Right lung (tissue), 5 donors: Measurements from ENCODE around the gene PROX2. TPM values are rescaled to one million over a fixed set of nuclear protein-coding genes. Genes with fewer than 3 reads are reported as not detected.
A peak's percentile ranks its signal among the peaks of the same experiment; 100 is the strongest.

Experiments
- DNase-seq, 2 donors: peaks; one replicate each; pipeline ENCODE4 v3.0.0-alpha.2; 2013
- polyA plus RNA-seq, 5 donors: library from polyadenylated mRNA; unstranded; fragments of 120-200 nt; gene quantifications; one replicate each; pipeline versions ENCODE4 v1.2.1 to v1.2.3, GENCODE V29; 2013; ENCODE audit warnings: inconsistent platforms in 1 of 5, low replicate concordance in 1 of 5; ENCODE audit not compliant: insufficient read length in 5 of 5, insufficient read depth in 1 of 5

Gene PROX2
- polyA plus RNA-seq, 5 donors = 1.7 to 3.2 (median 2.5) TPM

GRCh38 chr14:74909501-74909900 lies 33.6 kb upstream of the PROX2 start:
- DNase-seq = no peak

DNA sequence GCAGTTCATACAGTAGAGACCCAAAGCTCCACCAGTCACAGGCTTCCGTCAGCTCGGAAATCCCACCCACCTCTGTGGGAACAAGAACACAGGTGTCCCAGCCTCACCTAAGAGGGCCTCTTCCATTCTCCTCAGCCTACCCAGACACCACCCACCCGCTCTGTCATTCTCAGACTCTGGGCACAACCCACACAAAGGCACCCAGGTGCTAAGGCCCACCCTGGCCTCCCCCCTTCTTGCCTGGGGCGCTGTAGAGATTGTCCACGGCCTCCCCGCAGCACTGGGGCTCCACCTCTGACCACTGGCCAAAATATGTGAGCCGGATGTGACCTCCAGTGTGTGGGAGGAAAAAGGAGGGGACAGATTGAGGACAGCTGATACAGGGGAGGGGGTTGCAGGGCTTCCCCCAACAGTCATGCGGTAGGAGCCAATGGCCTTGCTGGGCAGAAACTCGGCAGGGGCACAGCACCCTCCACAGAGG lies 33.0 kb upstream of the PROX2 start:
- no peak for DNase-seq

- DNase-seq = no peak
Observed at GRCh38 chr14:74907744-74908143, 31.8 kb upstream of the PROX2 start.

DNA sequence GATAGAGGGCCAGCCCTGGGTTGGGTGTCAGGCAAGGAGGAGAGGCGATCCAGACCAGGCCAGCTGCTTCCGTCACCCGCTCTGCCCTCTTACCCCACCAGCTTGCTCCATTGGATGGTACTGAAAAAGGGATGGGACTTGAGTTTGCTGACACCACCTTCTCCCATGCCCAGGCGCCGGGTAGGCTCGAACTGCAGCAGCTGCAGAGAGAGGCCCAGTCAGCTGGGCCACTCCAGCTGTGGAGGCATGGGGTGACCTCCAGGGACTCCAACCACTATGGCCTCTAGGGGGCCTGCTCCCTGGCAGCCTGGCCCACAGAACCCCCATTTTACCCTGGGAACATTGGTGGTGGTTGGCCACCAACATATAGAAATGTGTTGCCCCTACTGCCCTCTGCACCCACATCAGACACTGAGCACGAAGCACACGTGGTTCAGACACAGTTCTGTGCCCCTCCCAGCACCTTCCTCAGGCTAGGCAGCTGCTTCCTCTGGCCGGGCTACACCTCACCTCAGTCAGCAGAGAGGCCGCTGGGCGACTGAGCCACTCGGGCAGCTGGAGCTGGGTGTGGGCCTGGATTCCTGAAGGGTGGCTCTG lies 31.1 kb upstream of the PROX2 start:
- no peak for DNase-seq

DNA sequence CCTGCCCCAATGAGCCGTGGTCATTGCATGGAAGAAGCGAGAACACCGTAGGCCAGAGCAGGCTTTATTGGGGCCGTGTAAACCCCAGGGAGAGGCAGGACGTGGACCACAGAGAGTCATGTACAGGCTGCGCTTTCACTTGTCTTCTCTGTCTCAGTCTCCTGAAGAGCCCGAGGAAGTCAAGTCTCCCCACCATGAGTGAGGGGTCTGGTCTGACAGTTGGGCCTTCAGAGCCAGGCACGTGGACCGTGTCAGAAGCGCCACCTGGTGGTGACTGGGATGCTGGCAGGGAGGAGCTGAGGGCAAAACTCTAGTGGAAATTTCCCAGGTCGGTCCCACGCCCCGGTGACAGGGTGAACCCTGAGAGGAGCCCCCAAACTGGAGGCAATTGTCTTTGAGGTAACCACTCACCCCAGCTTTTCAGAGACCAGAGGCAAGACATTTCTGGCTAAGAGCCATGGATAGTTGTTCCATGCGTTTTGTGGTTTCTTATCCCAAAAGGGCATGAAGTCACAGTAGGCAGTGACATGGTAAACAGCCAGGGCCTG lies 29.7 kb upstream of the PROX2 start:
- peak in 1 of 2 donors; percentile 38 for DNase-seq

DNA sequence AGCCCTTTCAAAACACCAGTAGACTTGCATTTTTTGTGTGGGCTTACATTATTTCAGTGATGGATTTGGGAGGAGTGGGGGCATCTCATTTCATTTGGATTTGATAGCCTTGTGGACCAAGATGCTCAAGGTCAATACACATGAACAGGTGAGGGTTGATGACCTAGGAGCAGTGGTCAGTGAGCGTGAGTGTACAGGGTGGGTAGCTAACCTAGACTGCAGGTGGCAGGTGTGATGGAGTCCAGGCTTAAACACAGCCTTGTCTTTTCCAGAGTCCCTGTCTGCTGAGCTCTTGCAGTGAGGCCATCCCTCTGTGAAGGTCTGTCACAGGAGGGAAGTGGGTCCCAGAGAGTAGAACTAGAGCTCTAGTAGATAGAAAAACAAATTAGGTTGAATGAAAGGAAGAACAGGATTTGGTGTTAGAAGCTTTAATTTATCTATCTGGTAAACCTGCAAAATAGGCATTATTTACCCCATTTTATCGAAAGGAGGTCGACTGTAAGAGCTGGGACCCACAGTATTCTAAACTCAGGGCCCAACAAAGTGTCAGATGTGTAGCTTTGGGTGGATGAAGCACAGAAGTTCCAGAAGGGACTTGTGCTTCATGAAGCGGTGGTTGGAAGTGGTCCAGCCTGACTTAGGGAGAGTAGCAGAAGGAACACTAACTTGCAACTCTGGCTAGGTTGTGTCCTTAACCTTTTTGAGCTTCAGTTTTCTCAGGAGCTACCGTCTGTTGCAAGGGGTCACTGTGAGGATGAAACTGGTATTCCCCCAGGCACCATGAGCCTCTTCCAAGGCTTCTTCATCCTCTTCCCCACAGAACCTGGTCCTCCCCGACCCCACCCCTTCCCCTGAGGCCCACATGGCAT lies 28.9 kb upstream of the PROX2 start:
- DNase-seq = no peak

- no peak for DNase-seq
Observed at GRCh38 chr14:74902941-74903705, 27.2 kb upstream of the PROX2 start.

DNA sequence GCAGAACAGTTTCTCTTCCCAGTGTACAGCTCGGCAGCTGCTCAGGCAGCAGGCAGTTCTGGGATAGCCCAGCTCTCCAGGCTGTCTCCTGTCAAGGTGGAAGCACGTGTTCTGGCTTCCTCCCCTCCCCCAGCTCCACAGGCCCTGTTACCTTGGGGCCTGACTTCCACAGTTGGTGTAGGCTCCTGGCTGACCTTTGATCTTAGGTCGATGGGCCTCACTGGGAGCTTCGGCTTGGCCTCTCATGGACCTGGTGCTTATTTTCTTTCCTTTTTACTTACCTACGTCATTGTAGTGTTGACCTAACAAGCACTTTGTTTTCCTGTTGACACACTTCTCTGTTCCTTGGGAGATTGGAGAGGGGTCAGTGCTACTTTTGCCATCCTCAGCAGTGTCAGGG lies 22.7 kb upstream of the PROX2 start:
- no peak for DNase-seq

DNA sequence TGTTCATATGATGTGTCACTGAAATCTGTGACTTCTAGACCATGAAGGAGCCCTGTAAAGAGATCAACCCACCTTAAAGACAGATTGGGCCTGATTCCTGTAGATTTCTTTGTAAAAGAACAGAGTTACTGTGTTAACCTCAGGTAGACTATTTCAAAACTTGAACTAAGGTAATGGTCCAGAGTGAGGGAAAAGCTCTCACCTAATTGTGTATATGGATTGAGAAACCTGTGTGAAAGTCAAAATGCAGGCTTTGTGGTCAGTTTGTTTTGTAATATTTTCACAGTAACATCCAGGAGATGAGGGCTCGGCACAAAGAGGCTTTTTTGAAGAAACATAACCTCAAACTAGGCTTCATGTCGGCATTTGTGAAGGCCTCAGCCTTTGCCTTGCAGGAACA lies 22.1 kb upstream of the PROX2 start:
- DNase-seq = no peak

- DNase-seq = no peak
Observed at GRCh38 chr14:74897642-74898041, 21.7 kb upstream of the PROX2 start.

- no peak for DNase-seq
Observed at GRCh38 chr14:74896400-74896799, 20.5 kb upstream of the PROX2 start.

DNA sequence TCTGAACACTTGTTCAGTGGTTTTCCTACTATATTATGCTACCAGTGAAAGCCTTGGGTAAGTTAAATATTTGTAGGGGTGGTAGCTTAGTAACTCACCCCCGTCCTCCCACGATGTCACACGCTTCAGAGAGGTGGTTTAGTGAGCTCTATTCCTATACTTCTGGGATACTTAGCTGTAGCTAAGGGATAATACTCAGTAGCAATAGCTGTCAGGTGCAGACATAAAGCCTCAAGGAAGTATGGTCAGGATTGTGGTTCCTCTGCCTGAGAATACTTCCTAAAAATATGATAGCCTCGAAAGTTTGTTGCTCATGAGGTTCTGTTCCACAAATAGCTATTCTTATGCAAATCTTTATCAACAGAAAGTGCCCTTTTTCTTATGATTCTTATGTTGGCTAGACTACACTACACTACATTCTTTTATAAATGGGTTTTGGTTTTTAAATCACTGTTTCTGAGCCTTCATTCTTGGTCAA lies 17.7 kb upstream of the PROX2 start:
- no peak for DNase-seq

DNA sequence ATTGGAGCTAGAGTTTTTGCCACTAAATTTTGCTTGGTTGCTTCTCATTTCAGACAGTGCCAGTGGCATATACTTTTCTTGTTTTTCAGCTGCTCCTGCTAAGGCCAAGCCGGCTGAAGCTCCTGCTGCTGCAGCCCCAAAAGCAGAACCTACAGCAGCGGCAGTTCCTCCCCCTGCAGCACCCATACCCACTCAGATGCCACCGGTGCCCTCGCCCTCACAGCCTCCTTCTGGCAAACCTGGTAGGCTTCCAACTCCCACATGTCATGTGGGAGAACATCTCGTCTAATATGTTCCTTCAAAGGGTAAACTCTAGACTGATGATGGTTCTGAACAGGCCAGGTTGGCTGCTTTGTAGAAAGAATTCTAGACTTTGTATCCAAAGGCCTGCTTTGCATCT lies 16.8 kb upstream of the PROX2 start:
- no peak for DNase-seq

DNA sequence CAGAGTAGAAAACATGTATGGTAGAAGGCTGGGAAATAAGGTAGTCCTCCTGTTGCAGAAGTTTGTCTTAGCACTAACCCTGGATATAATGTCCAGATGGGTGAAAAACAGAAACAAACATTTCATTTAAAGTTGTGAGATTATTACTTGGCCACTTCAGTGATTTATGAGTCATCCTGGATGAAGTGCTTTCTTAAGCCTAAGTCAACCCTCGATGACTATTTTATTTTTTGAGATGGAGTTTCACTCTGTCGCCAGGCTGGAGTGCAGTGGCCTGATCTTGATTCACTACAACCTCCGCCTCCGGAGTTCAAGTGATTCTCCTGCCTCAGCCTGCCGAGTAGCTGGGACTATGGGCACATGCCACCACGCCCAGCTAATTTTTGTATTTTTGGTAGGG lies 15.9 kb upstream of the PROX2 start:
- no peak for DNase-seq

GRCh38 chr14:74890262-74890661 lies 14.3 kb upstream of the PROX2 start:
- no peak for DNase-seq

DNA sequence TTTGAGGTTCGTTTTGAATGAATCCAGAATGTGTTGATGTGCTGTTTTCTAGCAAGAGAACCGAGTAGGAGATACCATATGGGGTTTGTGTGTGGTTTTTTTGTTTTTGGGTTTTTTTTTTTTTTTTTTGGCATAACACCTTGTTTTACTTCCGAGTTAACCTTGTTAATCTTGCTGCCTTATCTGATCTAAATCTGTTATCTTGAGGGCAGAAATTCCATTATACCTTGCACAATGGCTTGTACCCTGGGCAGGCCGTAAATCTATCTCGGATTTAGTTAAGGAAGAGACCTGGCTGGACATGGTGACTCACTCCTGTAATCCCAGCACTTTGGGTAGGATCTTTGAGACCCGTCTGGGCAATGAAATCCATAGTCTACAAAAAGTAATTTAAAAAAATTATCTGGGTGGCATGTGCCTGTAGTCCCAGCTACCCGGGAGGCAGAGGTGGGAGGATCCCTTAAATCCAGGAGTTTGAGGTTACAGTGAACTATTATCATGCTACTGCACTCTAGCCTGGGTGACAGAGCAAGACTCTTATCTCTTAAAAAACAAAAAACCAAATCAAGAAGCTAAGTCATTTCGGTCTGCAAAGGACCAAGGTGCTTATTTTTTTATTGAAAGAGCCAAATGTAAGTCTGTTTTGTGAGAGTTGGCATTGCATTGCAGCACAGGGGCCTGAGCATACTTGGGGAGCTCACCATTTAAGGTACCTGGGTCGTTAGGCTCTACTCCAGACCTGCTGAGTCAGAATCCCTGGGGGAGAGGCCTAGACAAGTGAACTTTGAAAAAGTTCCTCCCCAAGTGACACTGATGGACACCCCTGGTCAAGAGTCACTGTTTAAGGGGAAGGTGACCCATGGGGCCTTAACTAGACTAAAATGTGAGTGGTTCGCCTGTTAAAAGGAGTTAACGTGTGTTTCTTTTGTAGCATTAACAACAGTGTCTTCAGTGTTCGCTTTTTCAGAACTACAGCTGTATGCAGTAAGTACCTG lies 12.5 kb upstream of the PROX2 start:
- no peak for DNase-seq

- no peak for DNase-seq
Observed at GRCh38 chr14:74886001-74886400, 10.1 kb upstream of the PROX2 start.

GRCh38 chr14:74882103-74882920 lies 6.4 kb upstream of the PROX2 start:
- peak in 1 of 2 donors; percentile 27 for DNase-seq

DNA sequence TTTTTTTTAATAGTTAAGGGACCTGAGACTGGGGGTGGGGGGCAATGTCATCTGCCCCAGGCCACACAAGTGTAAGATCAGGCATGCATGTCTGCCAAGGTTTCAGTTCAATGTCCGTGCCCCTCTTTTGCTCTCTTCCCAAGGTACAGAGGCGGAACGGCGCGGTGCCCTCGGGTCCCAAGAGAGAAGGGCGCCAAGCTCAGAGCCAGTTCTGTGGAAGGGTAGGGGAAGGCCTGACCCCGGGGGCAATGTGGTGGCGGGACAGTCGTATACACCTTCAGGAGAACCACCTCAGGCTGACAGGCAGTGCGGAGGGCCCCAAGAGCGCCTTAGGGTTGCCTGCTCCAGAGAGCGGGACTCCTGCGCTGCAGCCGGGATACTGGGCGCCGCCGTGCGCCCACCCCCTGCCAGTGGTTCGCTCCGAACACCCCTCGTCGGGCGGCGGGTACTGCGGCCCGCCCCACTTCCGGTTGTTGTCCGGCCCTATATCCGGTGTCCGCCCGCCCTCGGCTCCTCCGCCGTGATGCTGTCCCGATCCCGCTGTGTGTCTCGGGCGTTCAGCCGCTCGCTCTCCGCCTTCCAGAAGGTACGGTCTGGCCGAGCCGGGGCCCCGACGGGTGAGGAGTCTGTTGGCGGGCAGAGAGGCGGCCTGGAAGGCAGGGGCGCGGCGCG lies 5.6 kb upstream of the PROX2 start, which contains the start of gene DLST:
TSS of gene DLST (plus strand) at position 486 of the 672 bp plus-strand sequence. CDS start at position 524, 38 bp downstream.
- DNase-seq = peak; percentile 84 to 88
